DND-41 (cell line): ENCODE results near the gene KRT7.

ENCODE experiments used
- CTCF ChIP-seq: IDR thresholded peaks from 2 replicates; pipeline ENCODE4 v1.5.1; 2012; ENCODE audit warnings: borderline replicate concordance, low read length, moderate library complexity, mild to moderate bottlenecking; ENCODE audit not compliant: poor library complexity, severe bottlenecking; ENCODE audit errors: extremely low read depth
- EZH2 ChIP-seq: IDR thresholded peaks from 3 replicates; pipeline ENCODE4 v1.6.1; 2012; ENCODE audit warnings: borderline replicate concordance, low read depth, mild to moderate bottlenecking, moderate library complexity, low read length, inconsistent platforms; ENCODE audit not compliant: severe bottlenecking

GRCh38 chr12:52213564-52214420, 19.3 kb upstream of the KRT7 start:
- TF ChIP-seq CTCF = peak; percentile 77
- no peak for TF ChIP-seq EZH2
